WTC11 (cell line): ENCODE results near the gene DUT. TPM values are rescaled to one million over a fixed set of nuclear protein-coding genes. Genes with fewer than 3 reads are reported as not detected.

Source experiments
- ATAC-seq: fragments of 200-7000 bp; cut with Tn5 transposase; 2 replicates; pipeline ENCODE4 v1.10.0; 2021; ENCODE audit warnings: mild to moderate bottlenecking, moderate library complexity
- CTCF ChIA-PET: fragments of 300-600 bp; sonication (Branson Sonifier 250); formaldehyde crosslinking; loops from one replicate; lab custom pipeline; 2021; ENCODE audit warnings: antibody characterized with exemption; lab: Charles Lee
- POLR2A ChIA-PET: fragments of 350-600 bp; sonication (Branson Sonifier 250); formaldehyde crosslinking; loops from one replicate; lab custom pipeline; 2021; ENCODE audit warnings: antibody characterized with exemption; lab: Charles Lee
- DNase-seq: peaks from one replicate; pipeline ENCODE4 v3.0.0; 2021; ENCODE audit warnings: low spot score
- H3K27ac Mint-ChIP-seq: 2 replicates; pipeline ENCODE4 v1.8.0; 2021; ENCODE audit warnings: mixed read lengths
- H3K27me3 Mint-ChIP-seq: 2 replicates; pipeline ENCODE4 v1.8.0; 2021; ENCODE audit warnings: low read depth, mild to moderate bottlenecking, moderate library complexity, mixed read lengths
- H3K36me3 Mint-ChIP-seq: 2 replicates; pipeline ENCODE4 v1.8.0; 2021; ENCODE audit warnings: mixed read lengths
- H3K4me1 Mint-ChIP-seq: 2 replicates; pipeline ENCODE4 v1.8.0; 2022; ENCODE audit warnings: mixed read lengths
- H3K4me3 Mint-ChIP-seq: 2 replicates; pipeline ENCODE4 v1.8.0; 2021; ENCODE audit warnings: mild to moderate bottlenecking, moderate library complexity, mixed read lengths
- H3K9me3 Mint-ChIP-seq: 2 replicates; pipeline ENCODE4 v1.8.0; 2021; ENCODE audit warnings: mixed read lengths
- CREM ChIP-seq: sonication (generic); formaldehyde crosslinking; IDR thresholded peaks from 2 replicates; pipeline ENCODE4 v1.8.1; 2022; ENCODE audit warnings: mild to moderate bottlenecking, missing genetic modification reagents, moderate library complexity
- FOXJ3 ChIP-seq: sonication (generic); formaldehyde crosslinking; IDR thresholded peaks from 2 replicates; pipeline ENCODE4 v1.9.0; 2021; ENCODE audit warnings: missing genetic modification reagents, mild to moderate bottlenecking, borderline replicate concordance
- GRHL2 ChIP-seq: fragments of 250-450 bp; sonication (Bioruptor Pico); IDR thresholded peaks from 2 replicates; pipeline ENCODE4 v1.8.0; 2022; ENCODE audit warnings: mild to moderate bottlenecking, moderate library complexity; ENCODE audit not compliant: insufficient replicate concordance, severe bottlenecking
- GTF2I ChIP-seq: fragments of 250-450 bp; sonication (Bioruptor Pico); conservative IDR thresholded peaks from 2 replicates; pipeline ENCODE4 v1.4.0; 2021; ENCODE audit warnings: mild to moderate bottlenecking
- HMGA2 ChIP-seq: fragments of 250-450 bp; sonication (Bioruptor Pico); IDR thresholded peaks from 2 replicates; pipeline ENCODE4 v1.4.0; 2021; ENCODE audit warnings: mild to moderate bottlenecking, moderate library complexity
- IRF2 ChIP-seq: sonication (generic); formaldehyde crosslinking; IDR thresholded peaks from 2 replicates; pipeline ENCODE4 v1.8.0; 2022; ENCODE audit warnings: low read depth, missing genetic modification reagents, borderline replicate concordance
- MYBL2 ChIP-seq: sonication (generic); formaldehyde crosslinking; IDR thresholded peaks from 2 replicates; pipeline ENCODE4 v1.8.1; 2023; ENCODE audit warnings: mild to moderate bottlenecking, moderate library complexity, missing genetic modification reagents
- NFE2L1 ChIP-seq: sonication (generic); formaldehyde crosslinking; IDR thresholded peaks from 2 replicates; pipeline ENCODE4 v1.8.1; 2023; ENCODE audit warnings: missing genetic modification reagents
- ZNF396 ChIP-seq: fragments of 250-450 bp; sonication (Bioruptor Pico); IDR thresholded peaks from 2 replicates; pipeline ENCODE4 v1.8.0; 2021; ENCODE audit warnings: mild to moderate bottlenecking, moderate library complexity, borderline replicate concordance
- ZNF416 ChIP-seq: fragments of 250-450 bp; sonication (Bioruptor Pico); IDR thresholded peaks from 2 replicates; pipeline ENCODE4 v1.9.0; 2021; ENCODE audit warnings: mild to moderate bottlenecking, inconsistent platforms
- ZNF423 ChIP-seq: fragments of 250-450 bp; sonication (Bioruptor Pico); IDR thresholded peaks from 2 replicates; pipeline ENCODE4 v2.1.2; 2022; ENCODE audit warnings: mild to moderate bottlenecking, moderate library complexity
- total RNA-seq: library from RNA; stranded (reverse); gene quantifications from 3 replicates; pipeline ENCODE4 v1.2.3, GENCODE V29; 2021
- TF ChIP-seq, protein P1 (sequence below): sonication (generic); formaldehyde crosslinking; IDR thresholded peaks from 2 replicates; pipeline ENCODE4 v1.8.0; 2022; ENCODE audit warnings: mild to moderate bottlenecking, missing genetic modification reagents
- TF ChIP-seq, protein P2 (sequence below): fragments of 250-450 bp; sonication (Bioruptor Pico); conservative IDR thresholded peaks from 2 replicates; pipeline ENCODE4 v1.9.0; 2021; ENCODE audit warnings: mild to moderate bottlenecking
- TF ChIP-seq, protein P3 (sequence below): sonication (generic); formaldehyde crosslinking; IDR thresholded peaks from 2 replicates; pipeline ENCODE4 v1.8.1; 2023; ENCODE audit warnings: mild to moderate bottlenecking, missing genetic modification reagents, borderline replicate concordance
- TF ChIP-seq, protein P4 (sequence below): sonication (generic); formaldehyde crosslinking; IDR thresholded peaks from 2 replicates; pipeline ENCODE4 v1.8.0; 2022; ENCODE audit warnings: mild to moderate bottlenecking, missing genetic modification reagents
- TF ChIP-seq, protein P5 (sequence below): sonication (generic); formaldehyde crosslinking; conservative IDR thresholded peaks from 2 replicates; pipeline ENCODE4 v1.8.1; 2022; ENCODE audit warnings: mild to moderate bottlenecking, missing genetic modification reagents

DUT gene
- total RNA-seq, 1 experiment from 2014 or later, result 204 TPM

DNA sequence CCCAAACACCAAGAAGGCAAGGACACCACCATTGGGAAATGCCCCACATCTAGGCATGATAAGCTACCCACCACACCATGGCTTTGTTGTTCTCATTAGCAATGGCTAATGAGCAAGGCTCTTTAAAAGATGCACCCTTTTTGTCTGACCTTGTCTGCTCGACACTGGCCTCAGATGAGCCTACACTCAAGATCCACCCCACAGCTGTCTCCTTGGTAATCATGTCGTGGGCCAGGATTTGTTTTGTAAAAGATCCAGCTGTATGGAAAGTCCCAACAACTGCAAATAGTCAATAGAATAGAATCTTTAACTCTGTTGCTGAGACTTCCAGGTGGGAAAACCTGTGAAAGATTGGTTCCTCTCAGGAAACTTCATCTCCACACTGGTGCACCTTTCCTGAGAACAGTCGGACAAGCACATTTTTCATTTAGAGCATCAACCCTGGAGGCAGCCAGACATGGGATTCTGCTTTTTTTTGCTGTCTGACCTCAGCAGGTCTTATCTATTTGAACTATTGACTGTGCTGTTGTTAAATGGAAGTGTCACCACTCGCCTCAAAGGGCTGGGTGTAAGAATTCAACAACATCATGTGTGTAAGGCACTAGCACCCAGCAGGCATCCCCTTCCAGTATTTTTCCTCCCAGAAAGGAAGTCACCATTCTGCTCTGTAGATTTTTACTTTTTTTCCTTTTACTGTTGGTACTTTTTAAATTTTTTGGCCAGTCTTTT lies 35.5 kb downstream of the DUT start (continued):
- TF ChIP-seq GRHL2 (CRISPR knock-in tag) (no peak), IRF2 (CRISPR knock-in tag) (no peak), FOXJ3 (CRISPR knock-in tag) (no peak), MYBL2 (no peak), CREM (CRISPR knock-in tag) (no peak)
- TF ChIP-seq, protein P1, sequence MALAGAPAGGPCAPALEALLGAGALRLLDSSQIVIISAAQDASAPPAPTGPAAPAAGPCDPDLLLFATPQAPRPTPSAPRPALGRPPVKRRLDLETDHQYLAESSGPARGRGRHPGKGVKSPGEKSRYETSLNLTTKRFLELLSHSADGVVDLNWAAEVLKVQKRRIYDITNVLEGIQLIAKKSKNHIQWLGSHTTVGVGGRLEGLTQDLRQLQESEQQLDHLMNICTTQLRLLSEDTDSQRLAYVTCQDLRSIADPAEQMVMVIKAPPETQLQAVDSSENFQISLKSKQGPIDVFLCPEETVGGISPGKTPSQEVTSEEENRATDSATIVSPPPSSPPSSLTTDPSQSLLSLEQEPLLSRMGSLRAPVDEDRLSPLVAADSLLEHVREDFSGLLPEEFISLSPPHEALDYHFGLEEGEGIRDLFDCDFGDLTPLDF (CRISPR knock-in tag), result no peak
- TF ChIP-seq, protein P2, sequence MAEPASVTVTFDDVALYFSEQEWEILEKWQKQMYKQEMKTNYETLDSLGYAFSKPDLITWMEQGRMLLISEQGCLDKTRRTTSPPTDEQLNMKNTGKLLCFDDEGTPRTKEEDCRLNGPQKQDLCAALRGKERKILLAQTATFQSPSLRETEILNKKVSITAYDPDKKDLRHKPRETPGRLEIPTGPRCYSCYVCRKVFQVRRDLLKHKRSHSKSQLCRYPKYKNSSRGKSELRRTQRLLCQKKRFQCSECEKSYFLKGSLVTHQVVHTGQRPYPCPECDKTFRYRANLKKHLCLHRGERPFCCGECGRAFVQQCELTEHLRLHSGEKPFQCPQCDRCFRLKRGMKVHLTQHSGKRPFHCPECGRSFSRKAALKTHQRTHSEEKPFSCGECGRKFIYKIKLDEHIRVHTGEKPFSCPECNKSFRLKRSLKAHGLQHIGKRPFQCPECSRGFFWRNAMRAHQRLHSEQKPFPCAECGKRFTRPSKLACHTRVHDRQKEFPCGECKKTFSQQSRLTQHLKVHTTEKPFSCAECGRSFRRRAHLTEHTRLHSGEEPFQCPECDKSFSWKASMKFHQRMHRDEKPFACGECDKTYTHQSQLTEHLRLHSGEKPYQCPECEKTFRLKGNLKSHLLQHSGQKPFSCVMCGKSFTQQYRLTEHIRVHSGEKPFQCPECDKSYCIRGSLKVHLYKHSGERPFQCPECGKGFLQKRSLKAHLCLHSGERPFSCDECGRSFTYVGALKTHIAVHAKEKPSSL (CRISPR knock-in tag), result no peak

DNA sequence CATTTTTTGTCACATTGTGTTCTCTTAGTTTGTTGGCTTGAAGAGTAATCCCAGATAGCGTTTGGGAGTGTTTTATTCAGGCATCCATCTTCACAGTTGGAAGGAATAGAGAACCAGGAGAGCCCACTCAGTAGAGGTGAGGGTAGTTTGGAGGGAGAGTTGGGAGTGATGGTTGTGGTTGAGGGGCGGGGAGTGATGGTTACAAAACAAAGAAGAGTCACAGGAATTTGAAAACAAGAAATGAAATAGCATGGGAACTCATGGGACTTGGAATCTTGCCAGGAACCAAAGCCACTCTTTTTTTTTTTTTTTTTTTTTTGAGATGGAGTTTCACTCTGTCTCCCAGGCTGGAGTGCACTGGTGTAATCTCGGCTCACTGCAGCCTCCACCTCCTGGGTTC lies 36.3 kb downstream of the DUT start:
- H3K36me3 Mint-ChIP-seq, result no peaks in the 10 kb centered on the region
- H3K27me3 Mint-ChIP-seq, result no peaks in the 10 kb centered on the region
- POLR2A ChIA-PET, result no interaction called here
- no peak for TF ChIP-seq ZNF396 (CRISPR knock-in tag)
- TF ChIP-seq GTF2I (CRISPR knock-in tag), result no peak
- TF ChIP-seq ZNF423 (CRISPR knock-in tag), result no peak
- TF ChIP-seq NFE2L1 (CRISPR knock-in tag), result no peak
- TF ChIP-seq, protein P3, sequence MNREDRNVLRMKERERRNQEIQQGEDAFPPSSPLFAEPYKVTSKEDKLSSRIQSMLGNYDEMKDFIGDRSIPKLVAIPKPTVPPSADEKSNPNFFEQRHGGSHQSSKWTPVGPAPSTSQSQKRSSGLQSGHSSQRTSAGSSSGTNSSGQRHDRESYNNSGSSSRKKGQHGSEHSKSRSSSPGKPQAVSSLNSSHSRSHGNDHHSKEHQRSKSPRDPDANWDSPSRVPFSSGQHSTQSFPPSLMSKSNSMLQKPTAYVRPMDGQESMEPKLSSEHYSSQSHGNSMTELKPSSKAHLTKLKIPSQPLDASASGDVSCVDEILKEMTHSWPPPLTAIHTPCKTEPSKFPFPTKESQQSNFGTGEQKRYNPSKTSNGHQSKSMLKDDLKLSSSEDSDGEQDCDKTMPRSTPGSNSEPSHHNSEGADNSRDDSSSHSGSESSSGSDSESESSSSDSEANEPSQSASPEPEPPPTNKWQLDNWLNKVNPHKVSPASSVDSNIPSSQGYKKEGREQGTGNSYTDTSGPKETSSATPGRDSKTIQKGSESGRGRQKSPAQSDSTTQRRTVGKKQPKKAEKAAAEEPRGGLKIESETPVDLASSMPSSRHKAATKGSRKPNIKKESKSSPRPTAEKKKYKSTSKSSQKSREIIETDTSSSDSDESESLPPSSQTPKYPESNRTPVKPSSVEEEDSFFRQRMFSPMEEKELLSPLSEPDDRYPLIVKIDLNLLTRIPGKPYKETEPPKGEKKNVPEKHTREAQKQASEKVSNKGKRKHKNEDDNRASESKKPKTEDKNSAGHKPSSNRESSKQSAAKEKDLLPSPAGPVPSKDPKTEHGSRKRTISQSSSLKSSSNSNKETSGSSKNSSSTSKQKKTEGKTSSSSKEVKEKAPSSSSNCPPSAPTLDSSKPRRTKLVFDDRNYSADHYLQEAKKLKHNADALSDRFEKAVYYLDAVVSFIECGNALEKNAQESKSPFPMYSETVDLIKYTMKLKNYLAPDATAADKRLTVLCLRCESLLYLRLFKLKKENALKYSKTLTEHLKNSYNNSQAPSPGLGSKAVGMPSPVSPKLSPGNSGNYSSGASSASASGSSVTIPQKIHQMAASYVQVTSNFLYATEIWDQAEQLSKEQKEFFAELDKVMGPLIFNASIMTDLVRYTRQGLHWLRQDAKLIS, result no peak
- TF ChIP-seq, protein P4, sequence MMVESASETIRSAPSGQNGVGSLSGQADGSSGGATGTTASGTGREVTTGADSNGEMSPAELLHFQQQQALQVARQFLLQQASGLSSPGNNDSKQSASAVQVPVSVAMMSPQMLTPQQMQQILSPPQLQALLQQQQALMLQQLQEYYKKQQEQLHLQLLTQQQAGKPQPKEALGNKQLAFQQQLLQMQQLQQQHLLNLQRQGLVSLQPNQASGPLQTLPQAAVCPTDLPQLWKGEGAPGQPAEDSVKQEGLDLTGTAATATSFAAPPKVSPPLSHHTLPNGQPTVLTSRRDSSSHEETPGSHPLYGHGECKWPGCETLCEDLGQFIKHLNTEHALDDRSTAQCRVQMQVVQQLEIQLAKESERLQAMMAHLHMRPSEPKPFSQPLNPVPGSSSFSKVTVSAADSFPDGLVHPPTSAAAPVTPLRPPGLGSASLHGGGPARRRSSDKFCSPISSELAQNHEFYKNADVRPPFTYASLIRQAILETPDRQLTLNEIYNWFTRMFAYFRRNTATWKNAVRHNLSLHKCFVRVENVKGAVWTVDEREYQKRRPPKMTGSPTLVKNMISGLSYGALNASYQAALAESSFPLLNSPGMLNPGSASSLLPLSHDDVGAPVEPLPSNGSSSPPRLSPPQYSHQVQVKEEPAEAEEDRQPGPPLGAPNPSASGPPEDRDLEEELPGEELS (CRISPR knock-in tag), result no peak
- TF ChIP-seq, protein P5, sequence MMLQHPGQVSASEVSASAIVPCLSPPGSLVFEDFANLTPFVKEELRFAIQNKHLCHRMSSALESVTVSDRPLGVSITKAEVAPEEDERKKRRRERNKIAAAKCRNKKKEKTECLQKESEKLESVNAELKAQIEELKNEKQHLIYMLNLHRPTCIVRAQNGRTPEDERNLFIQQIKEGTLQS (CRISPR knock-in tag), result no peak
- no peak for TF ChIP-seq FOXJ3 (CRISPR knock-in tag)
- TF ChIP-seq ZNF416 (CRISPR knock-in tag), result no peak
- TF ChIP-seq HMGA2 (CRISPR knock-in tag), result no peak
- no peak overlapping the region for H3K4me3 Mint-ChIP-seq
- peaks cover 4% of the 10 kb centered on the region for H3K9me3 Mint-ChIP-seq
- no peak for DNase-seq
- H3K4me1 Mint-ChIP-seq, result no peaks in the 10 kb centered on the region
- CTCF ChIA-PET, result no interaction called here
- ATAC-seq, result no peak
- no peak overlapping the region for H3K27ac Mint-ChIP-seq
